ENCODE data around the gene SENP5.
"Not testable (repeated sequence)": the region's sequence is repeated elsewhere in the genome, so short reads cannot be mapped to it uniquely, and the experiment has no call there.

SENP5 gene

DNA sequence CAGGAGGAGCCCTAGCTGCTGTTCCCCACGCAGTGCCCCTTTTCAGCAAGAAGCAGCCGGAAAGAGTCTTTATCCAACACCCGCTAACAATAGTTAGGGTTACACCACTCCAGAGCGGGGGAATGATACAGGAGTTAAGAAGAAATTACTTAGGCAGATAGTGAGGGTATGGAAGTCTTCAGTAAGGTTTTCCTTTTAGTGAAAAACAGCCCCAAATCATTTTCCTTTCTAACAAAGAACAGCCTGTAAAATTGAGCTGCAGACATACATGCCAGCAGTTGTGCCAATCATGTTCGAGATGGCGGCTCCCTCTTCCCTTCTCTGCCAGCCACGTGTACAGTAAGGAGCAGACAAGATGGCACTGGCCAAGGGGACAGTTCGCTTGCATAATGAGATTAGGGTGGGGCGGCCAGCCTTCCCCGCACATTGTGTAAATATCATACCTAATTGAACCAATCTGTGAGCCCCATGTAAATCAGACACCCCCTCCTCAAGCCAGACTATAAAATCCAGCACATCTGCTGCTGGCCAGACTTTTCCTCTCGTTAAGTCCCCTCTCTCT lies 18.5 kb upstream of the SENP5 start:
- H3K9me3 ChIP-seq (ENCODE audit: insufficient read depth, low read depth, low read length) = no peaks in the 10 kb centered on the region; the same call in 1 of the 2 replicates
- no peaks in the 10 kb centered on the region for H3K27me3 ChIP-seq (ENCODE audit: insufficient read depth, low read length, poor library complexity, severe bottlenecking)
- H3K4me1 ChIP-seq (ENCODE audit: insufficient read depth, low read length, poor library complexity, severe bottlenecking) = peaks cover 2% of the 10 kb centered on the region
- H3F3A ChIP-seq (ENCODE audit: low read depth) = no peaks in the 10 kb centered on the region
- no peak overlapping the region for H3K4me3 ChIP-seq (ENCODE audit: low read length, poor library complexity, severe bottlenecking)
- H3K36me3 ChIP-seq (ENCODE audit: insufficient read depth, low read length) = no peaks in the 10 kb centered on the region
- H3K9me2 ChIP-seq (replicated peaks; ENCODE audit: low read depth, low read length) = no peaks in the 10 kb centered on the region
- no peaks in the 10 kb centered on the region for H4K20me1 ChIP-seq (ENCODE audit: insufficient read depth, low read length, poor library complexity, severe bottlenecking)
- no peaks in the 10 kb centered on the region for H3K79me2 ChIP-seq (ENCODE audit: insufficient read depth, low read length)
- H2AFZ ChIP-seq (ENCODE audit: low read length) = 0 out of 2 replicates have a peak overlapping the region, but pooled peaks have one; percentile 48
- TF ChIP-seq EZH2phosphoT487 (IDR thresholded peaks at IDR 0.05; ENCODE audit: borderline replicate concordance) = no peak
- TF ChIP-seq, protein P1, sequence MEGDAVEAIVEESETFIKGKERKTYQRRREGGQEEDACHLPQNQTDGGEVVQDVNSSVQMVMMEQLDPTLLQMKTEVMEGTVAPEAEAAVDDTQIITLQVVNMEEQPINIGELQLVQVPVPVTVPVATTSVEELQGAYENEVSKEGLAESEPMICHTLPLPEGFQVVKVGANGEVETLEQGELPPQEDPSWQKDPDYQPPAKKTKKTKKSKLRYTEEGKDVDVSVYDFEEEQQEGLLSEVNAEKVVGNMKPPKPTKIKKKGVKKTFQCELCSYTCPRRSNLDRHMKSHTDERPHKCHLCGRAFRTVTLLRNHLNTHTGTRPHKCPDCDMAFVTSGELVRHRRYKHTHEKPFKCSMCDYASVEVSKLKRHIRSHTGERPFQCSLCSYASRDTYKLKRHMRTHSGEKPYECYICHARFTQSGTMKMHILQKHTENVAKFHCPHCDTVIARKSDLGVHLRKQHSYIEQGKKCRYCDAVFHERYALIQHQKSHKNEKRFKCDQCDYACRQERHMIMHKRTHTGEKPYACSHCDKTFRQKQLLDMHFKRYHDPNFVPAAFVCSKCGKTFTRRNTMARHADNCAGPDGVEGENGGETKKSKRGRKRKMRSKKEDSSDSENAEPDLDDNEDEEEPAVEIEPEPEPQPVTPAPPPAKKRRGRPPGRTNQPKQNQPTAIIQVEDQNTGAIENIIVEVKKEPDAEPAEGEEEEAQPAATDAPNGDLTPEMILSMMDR (conservative IDR thresholded peaks at IDR 0.05; ENCODE audit: low read length) = no peak
- H3K9ac ChIP-seq (ENCODE audit: low read depth, low read length, poor library complexity, severe bottlenecking) = no peak overlapping the region
- no peak overlapping the region for H3K4me2 ChIP-seq (ENCODE audit: low read depth, low read length, poor library complexity, severe bottlenecking)

DNA sequence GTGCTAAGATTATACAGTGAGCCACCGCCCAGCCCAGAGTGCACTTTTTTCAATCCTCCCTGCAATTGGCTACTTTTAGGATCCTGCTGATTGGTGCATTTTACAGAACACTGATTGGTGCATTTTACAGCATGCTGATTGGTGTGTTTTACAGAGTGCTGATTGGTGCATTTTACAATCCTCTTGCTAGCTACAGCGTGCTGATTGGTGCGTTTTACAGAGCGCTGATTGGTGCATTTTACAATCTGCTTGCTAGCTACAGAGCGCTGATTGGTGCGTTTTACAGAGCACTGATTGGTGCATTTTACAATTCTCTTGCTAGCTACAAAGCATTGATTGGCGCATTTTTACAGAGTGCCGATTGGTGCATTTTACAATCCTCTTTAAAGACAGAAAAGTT lies 4.7 kb upstream of the SENP5 start:
- not testable (repeated sequence) for H3K4me2 ChIP-seq (ENCODE audit: low read depth, low read length, poor library complexity, severe bottlenecking); H3K9me3 ChIP-seq (ENCODE audit: insufficient read depth, low read depth, low read length); H3K4me1 ChIP-seq (ENCODE audit: insufficient read depth, low read length, poor library complexity, severe bottlenecking); H3F3A ChIP-seq (ENCODE audit: low read depth); H2AFZ ChIP-seq (ENCODE audit: low read length); H3K79me2 ChIP-seq (ENCODE audit: insufficient read depth, low read length); H4K20me1 ChIP-seq (ENCODE audit: insufficient read depth, low read length, poor library complexity, severe bottlenecking); H3K9me2 ChIP-seq (replicated peaks; ENCODE audit: low read depth, low read length); H3K4me3 ChIP-seq (ENCODE audit: low read length, poor library complexity, severe bottlenecking); H3K36me3 ChIP-seq (ENCODE audit: insufficient read depth, low read length); H3K9ac ChIP-seq (ENCODE audit: low read depth, low read length, poor library complexity, severe bottlenecking); H3K27me3 ChIP-seq (ENCODE audit: insufficient read depth, low read length, poor library complexity, severe bottlenecking)

DNA sequence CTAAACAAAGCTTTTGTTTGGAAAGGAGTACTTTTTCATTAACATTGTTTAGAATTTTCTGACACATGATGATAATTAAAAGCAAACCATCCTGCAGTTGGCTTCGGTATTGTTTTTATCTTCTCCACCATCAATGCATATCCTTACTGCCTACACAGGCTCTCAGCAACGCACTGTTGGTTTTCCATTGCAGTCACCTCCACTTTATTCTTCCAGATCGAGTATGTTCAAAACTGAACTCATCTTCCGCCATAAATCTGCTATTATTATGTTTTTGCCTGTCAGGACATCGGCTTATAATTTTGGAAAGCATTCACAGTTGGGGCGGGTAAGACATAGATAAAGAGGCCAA lies 589 bp upstream of the SENP5 start:
- Histone ChIP-seq H3K9me2 (replicated peaks; ENCODE audit: low read depth, low read length) (no peaks in the 10 kb centered on the region), H3K36me3 (ENCODE audit: insufficient read depth, low read length) (no peaks in the 10 kb centered on the region), H2AFZ (ENCODE audit: low read length) (peak overlapping the region; percentile 94), H3K4me3 (ENCODE audit: low read length, poor library complexity, severe bottlenecking) (peak overlapping the region; percentile 90), H3K9me3 (ENCODE audit: insufficient read depth, low read depth, low read length) (peaks cover 6% of the 10 kb centered on the region; the same call in 1 of the 2 replicates), H3K4me1 (ENCODE audit: insufficient read depth, low read length, poor library complexity, severe bottlenecking) (peaks cover 9% of the 10 kb centered on the region), H3K9ac (ENCODE audit: low read depth, low read length, poor library complexity, severe bottlenecking) (peak overlapping the region; percentile 73), H4K20me1 (ENCODE audit: insufficient read depth, low read length, poor library complexity, severe bottlenecking) (peaks cover 40% of the 10 kb centered on the region), H3K27me3 (ENCODE audit: insufficient read depth, low read length, poor library complexity, severe bottlenecking) (no peaks in the 10 kb centered on the region), H3F3A (ENCODE audit: low read depth) (no peaks in the 10 kb centered on the region), H3K79me2 (ENCODE audit: insufficient read depth, low read length) (peaks cover 44% of the 10 kb centered on the region), H3K4me2 (ENCODE audit: low read depth, low read length, poor library complexity, severe bottlenecking) (peak overlapping the region; percentile 73)
- TF ChIP-seq EZH2phosphoT487 (IDR thresholded peaks at IDR 0.05; ENCODE audit: borderline replicate concordance) = no peak
- TF ChIP-seq, protein P1 (conservative IDR thresholded peaks at IDR 0.05; ENCODE audit: low read length) = no peak

DNA sequence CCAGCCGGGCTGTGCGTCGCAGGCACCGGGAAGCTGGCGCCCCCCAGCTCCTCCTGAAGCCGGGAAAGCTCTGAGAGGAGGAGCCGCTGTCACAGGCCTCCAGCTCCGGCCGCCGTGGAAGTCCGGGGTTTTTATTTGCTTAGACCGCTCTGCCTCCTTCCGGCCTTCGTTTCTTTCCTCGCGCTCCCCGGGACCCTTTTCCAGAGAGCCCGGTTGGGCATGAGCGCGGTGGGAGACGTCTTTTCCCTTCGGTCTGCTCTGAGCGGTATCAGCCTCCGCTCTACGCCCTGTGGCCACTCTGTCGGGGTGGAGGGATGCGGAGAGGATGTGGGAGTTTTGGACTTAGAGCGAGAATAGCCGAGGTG lies 559 bp downstream of the SENP5 start:
- peak overlapping the region; percentile 79 for H3K4me2 ChIP-seq (ENCODE audit: low read depth, low read length, poor library complexity, severe bottlenecking)
- H3K36me3 ChIP-seq (ENCODE audit: insufficient read depth, low read length) = no peaks in the 10 kb centered on the region
- H4K20me1 ChIP-seq (ENCODE audit: insufficient read depth, low read length, poor library complexity, severe bottlenecking) = peaks cover 48% of the 10 kb centered on the region
- TF ChIP-seq EZH2phosphoT487 (IDR thresholded peaks at IDR 0.05; ENCODE audit: borderline replicate concordance) = no peak
- TF ChIP-seq, protein P1 (conservative IDR thresholded peaks at IDR 0.05; ENCODE audit: low read length) = no peak
- H3K9me2 ChIP-seq (replicated peaks; ENCODE audit: low read depth, low read length) = no peaks in the 10 kb centered on the region
- H3K4me1 ChIP-seq (ENCODE audit: insufficient read depth, low read length, poor library complexity, severe bottlenecking) = peaks cover 16% of the 10 kb centered on the region
- peaks cover 55% of the 10 kb centered on the region for H3K79me2 ChIP-seq (ENCODE audit: insufficient read depth, low read length)
- peak overlapping the region; percentile 73 for H3K9ac ChIP-seq (ENCODE audit: low read depth, low read length, poor library complexity, severe bottlenecking)
- no peaks in the 10 kb centered on the region for H3F3A ChIP-seq (ENCODE audit: low read depth)
- H3K9me3 ChIP-seq (ENCODE audit: insufficient read depth, low read depth, low read length) = 0 out of 2 replicates have a peak, but pooled peaks cover 2% of the 10 kb centered on the region
- no peaks in the 10 kb centered on the region for H3K27me3 ChIP-seq (ENCODE audit: insufficient read depth, low read length, poor library complexity, severe bottlenecking)
- H2AFZ ChIP-seq (ENCODE audit: low read length) = peak overlapping the region; percentile 89
- peak overlapping the region; percentile 90 for H3K4me3 ChIP-seq (ENCODE audit: low read length, poor library complexity, severe bottlenecking)

Measured in Loucy (cell line).